ENCODE measurements around the gene AP3B1. TPM values are rescaled to one million over a fixed set of nuclear protein-coding genes. Genes with fewer than 3 reads are reported as not detected.
A peak's percentile ranks its signal among the peaks of the same experiment; 100 is the strongest.

Gene AP3B1
- total and polyA plus RNA-seq, 3 donors from 2014 or later, result 32.0 to 77.3 (median 74.0) TPM

DNA sequence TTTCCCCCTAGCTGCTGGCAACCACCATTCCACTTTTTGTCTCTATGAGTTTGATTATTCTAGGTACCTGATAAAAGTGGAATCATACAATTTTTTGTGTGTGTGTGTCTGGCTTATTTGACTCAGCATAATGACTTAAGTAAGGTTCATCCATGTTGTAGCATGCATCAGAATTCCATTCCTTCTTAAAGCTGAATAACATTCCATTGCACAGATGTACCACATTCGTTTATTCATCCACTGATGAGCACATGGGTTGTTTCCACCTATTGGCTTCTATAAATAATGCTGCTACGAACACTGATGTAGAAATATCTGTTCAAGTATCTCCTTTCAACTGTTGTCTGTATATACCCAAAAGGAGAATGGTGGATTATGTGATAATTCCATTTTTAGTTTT is 33.7 kb downstream of the AP3B1 start:
- TF ChIP-seq CTCF (IDR thresholded peaks at IDR 0.05) (no peak), POLR2A (IDR thresholded peaks at IDR 0.05) (no peak)
- H3K27ac ChIP-seq, result no peak overlapping the region
- intact Hi-C loops (cut with DNase I; ENCODE audit: low total_unique reads), result no loop called here
- no peaks in the 10 kb centered on the region for H3K27me3 ChIP-seq
- H3K9me3 ChIP-seq, result no peaks in the 10 kb centered on the region
- WGBS, 2 donors, result 92 to 93% methylated on average over 2 of the region's 2 CpGs
- DNase-seq, result no peak
- H3K36me3 ChIP-seq (ENCODE audit: low read depth, missing control alignments), result no peaks in the 10 kb centered on the region
- H3K4me3 ChIP-seq, result no peak overlapping the region
- H3K4me1 ChIP-seq, result no peaks in the 10 kb centered on the region

DNA sequence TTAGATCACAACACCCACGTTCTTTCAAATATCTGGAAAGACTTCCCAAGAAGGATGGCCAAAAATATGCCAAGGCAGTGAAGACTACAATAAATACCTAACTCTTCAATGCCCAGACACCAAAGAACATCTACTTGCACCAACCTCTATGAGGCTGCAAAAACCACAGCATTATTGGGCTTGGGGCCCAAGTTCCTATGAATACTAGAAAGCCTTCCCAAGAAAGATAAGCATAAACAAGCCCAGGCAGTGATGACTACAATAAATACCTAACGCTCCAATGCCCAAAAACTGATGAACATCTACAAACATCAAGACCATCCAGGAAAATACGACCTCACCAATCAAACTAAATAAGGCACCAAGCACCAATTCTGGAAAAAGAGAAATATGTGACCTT is 41.3 kb downstream of the AP3B1 start:
- Histone ChIP-seq H3K27ac (no peak overlapping the region), H3K4me3 (no peak overlapping the region), H3K4me1 (peaks cover 9% of the 10 kb centered on the region), H3K36me3 (ENCODE audit: low read depth, missing control alignments) (no peaks in the 10 kb centered on the region), H3K9me3 (no peaks in the 10 kb centered on the region), H3K27me3 (no peaks in the 10 kb centered on the region)
- 82 to 96% methylated on average over 3 of the region's 3 CpGs for WGBS, 2 donors
- DNase-seq, result no peak
- no peak for TF ChIP-seq CTCF (IDR thresholded peaks at IDR 0.05)
- TF ChIP-seq POLR2A (IDR thresholded peaks at IDR 0.05), result no peak
- intact Hi-C loops (cut with DNase I; ENCODE audit: low total_unique reads), result no loop called here

GRCh38 chr5:78252715-78253114 is 41.8 kb downstream of the AP3B1 start:
- H3K36me3 ChIP-seq (ENCODE audit: low read depth, missing control alignments), result no peaks in the 10 kb centered on the region
- H3K4me3 ChIP-seq, result no peak overlapping the region
- H3K27ac ChIP-seq, result no peak overlapping the region
- WGBS, 2 donors, result 100% methylated on average over 3 to 5 of the region's 5 CpGs
- intact Hi-C loops (cut with DNase I; ENCODE audit: low total_unique reads), result no loop called here
- TF ChIP-seq POLR2A (IDR thresholded peaks at IDR 0.05) (no peak), CTCF (IDR thresholded peaks at IDR 0.05) (no peak)
- H3K27me3 ChIP-seq, result no peaks in the 10 kb centered on the region
- DNase-seq, result no peak
- peaks cover 9% of the 10 kb centered on the region for H3K4me1 ChIP-seq
- H3K9me3 ChIP-seq, result no peaks in the 10 kb centered on the region

GRCh38 chr5:78251663-78252284 is 42.7 kb downstream of the AP3B1 start:
- no peak for DNase-seq
- Histone ChIP-seq H3K4me1 (peaks cover 9% of the 10 kb centered on the region), H3K27ac (peak overlapping the region in 1 of 2 donors; percentile 6), H3K4me3 (no peak overlapping the region), H3K36me3 (ENCODE audit: low read depth, missing control alignments) (no peaks in the 10 kb centered on the region), H3K9me3 (no peaks in the 10 kb centered on the region), H3K27me3 (no peaks in the 10 kb centered on the region)
- WGBS, 2 donors, result 77 to 82% methylated on average over 7 of the region's 7 CpGs
- intact Hi-C loops (cut with DNase I; ENCODE audit: low total_unique reads), result no loop called here
- TF ChIP-seq POLR2A (IDR thresholded peaks at IDR 0.05), result no peak
- no peak for TF ChIP-seq CTCF (IDR thresholded peaks at IDR 0.05)

DNA sequence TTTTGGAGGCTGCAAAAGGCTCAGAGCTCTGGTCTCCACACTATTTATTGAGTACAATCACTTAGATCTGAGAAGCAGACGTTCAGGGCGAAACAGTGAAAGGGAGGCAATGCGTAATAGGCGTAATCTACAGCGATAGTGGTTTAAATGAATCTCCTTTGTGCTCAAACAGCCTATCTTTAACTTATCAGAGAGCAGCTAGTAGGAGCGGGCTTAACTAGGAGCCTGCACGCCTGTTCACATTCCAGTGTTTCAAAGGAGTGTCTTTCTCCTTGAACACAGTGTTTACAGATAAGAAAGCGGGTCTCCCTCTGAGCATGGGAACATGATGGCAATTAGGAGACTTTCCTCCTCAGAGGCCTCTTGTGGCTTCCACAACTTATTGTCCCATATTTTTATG is 49.4 kb downstream of the AP3B1 start:
- TF ChIP-seq CTCF (IDR thresholded peaks at IDR 0.05) (no peak), POLR2A (IDR thresholded peaks at IDR 0.05) (no peak)
- Histone ChIP-seq H3K4me1 (peaks cover 20% of the 10 kb centered on the region), H3K4me3 (no peak overlapping the region), H3K27me3 (no peaks in the 10 kb centered on the region), H3K27ac (peak overlapping the region; percentile 52 to 74), H3K9me3 (no peaks in the 10 kb centered on the region), H3K36me3 (ENCODE audit: low read depth, missing control alignments) (no peaks in the 10 kb centered on the region)
- WGBS, 2 donors, result 59 to 75% methylated on average over 8 of the region's 8 CpGs
- intact Hi-C loops (cut with DNase I; ENCODE audit: low total_unique reads), result no loop called here
- peak; percentile 88 for DNase-seq

Measured in testis (tissue), 3 donors.